Measurements from ENCODE around the gene ZNF407.

ZNF407 gene

DNA sequence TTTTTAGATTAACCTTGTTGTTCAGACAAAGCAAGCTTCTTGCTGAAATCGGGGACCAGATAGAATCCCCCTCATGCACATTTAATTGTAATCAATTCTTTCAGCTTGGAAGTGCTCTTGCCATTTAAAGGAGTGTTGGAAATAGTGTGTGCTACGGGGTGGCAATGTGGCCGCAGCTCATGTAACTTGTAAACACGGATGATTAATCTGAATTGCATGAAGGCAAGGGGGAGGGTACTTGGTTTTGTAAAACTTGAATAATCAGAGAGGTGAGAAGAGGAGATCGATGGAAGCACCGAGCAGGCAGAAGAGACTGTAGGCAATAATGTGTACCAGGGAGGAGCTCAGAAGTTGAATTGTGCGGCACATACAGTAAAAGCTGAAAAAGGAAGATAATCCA is 337.8 kb downstream of the ZNF407 start:
- Histone ChIP-seq H3K27me3 (ENCODE audit: insufficient read depth, poor library complexity, severe bottlenecking) (no peaks in the 10 kb centered on the region), H3K27ac (replicated peaks) (no peak overlapping the region), H3K4me3 (replicated peaks; ENCODE audit: insufficient read depth, low read length) (no peak overlapping the region)
- DNase-seq (ENCODE audit: low read depth in 1 of 2, low spot score in 1 of 2), result no peak
- TF ChIP-seq, protein P1, sequence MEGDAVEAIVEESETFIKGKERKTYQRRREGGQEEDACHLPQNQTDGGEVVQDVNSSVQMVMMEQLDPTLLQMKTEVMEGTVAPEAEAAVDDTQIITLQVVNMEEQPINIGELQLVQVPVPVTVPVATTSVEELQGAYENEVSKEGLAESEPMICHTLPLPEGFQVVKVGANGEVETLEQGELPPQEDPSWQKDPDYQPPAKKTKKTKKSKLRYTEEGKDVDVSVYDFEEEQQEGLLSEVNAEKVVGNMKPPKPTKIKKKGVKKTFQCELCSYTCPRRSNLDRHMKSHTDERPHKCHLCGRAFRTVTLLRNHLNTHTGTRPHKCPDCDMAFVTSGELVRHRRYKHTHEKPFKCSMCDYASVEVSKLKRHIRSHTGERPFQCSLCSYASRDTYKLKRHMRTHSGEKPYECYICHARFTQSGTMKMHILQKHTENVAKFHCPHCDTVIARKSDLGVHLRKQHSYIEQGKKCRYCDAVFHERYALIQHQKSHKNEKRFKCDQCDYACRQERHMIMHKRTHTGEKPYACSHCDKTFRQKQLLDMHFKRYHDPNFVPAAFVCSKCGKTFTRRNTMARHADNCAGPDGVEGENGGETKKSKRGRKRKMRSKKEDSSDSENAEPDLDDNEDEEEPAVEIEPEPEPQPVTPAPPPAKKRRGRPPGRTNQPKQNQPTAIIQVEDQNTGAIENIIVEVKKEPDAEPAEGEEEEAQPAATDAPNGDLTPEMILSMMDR (IDR thresholded peaks at IDR 0.05; ENCODE audit: insufficient read depth, low read length), result no peak
- TF ChIP-seq GABPA (IDR thresholded peaks at IDR 0.05; ENCODE audit: low read depth) (no peak), SPI1 (IDR thresholded peaks at IDR 0.05; ENCODE audit: borderline replicate concordance, low read depth) (no peak), POLR2AphosphoS5 (IDR thresholded peaks at IDR 0.05; ENCODE audit: low read depth) (no peak)
- TF ChIP-seq, protein P2, sequence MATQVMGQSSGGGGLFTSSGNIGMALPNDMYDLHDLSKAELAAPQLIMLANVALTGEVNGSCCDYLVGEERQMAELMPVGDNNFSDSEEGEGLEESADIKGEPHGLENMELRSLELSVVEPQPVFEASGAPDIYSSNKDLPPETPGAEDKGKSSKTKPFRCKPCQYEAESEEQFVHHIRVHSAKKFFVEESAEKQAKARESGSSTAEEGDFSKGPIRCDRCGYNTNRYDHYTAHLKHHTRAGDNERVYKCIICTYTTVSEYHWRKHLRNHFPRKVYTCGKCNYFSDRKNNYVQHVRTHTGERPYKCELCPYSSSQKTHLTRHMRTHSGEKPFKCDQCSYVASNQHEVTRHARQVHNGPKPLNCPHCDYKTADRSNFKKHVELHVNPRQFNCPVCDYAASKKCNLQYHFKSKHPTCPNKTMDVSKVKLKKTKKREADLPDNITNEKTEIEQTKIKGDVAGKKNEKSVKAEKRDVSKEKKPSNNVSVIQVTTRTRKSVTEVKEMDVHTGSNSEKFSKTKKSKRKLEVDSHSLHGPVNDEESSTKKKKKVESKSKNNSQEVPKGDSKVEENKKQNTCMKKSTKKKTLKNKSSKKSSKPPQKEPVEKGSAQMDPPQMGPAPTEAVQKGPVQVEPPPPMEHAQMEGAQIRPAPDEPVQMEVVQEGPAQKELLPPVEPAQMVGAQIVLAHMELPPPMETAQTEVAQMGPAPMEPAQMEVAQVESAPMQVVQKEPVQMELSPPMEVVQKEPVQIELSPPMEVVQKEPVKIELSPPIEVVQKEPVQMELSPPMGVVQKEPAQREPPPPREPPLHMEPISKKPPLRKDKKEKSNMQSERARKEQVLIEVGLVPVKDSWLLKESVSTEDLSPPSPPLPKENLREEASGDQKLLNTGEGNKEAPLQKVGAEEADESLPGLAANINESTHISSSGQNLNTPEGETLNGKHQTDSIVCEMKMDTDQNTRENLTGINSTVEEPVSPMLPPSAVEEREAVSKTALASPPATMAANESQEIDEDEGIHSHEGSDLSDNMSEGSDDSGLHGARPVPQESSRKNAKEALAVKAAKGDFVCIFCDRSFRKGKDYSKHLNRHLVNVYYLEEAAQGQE (IDR thresholded peaks at IDR 0.05; ENCODE audit: insufficient replicate concordance, low read depth), result no peak

DNA sequence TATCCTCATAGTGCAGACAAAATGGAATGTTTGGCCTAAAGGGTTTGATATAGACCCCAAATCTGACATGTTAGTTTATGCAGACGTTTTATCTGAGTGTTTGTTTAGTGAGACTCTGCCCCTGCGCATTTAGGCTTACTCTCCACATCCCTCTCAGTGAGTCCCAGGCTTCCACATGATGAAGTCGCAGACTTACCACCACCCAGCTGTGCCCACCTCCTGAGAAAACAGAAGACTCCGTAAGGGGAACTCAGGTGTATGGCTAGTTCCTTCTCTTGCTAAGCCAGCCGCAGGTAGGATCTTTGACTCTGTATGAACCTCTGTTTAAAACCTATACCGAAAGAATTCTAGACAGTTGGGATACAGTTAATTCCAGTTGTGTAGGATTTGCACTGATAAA is 338.7 kb downstream of the ZNF407 start:
- Histone ChIP-seq H3K27me3 (ENCODE audit: insufficient read depth, poor library complexity, severe bottlenecking) (no peaks in the 10 kb centered on the region), H3K27ac (replicated peaks) (no peak overlapping the region), H3K4me3 (replicated peaks; ENCODE audit: insufficient read depth, low read length) (no peak overlapping the region)
- DNase-seq (ENCODE audit: low read depth in 1 of 2, low spot score in 1 of 2), result no peak
- TF ChIP-seq, protein P1 (IDR thresholded peaks at IDR 0.05; ENCODE audit: insufficient read depth, low read length), result no peak
- TF ChIP-seq POLR2AphosphoS5 (IDR thresholded peaks at IDR 0.05; ENCODE audit: low read depth) (no peak), SPI1 (IDR thresholded peaks at IDR 0.05; ENCODE audit: borderline replicate concordance, low read depth) (no peak), GABPA (IDR thresholded peaks at IDR 0.05; ENCODE audit: low read depth) (no peak)
- TF ChIP-seq, protein P2 (IDR thresholded peaks at IDR 0.05; ENCODE audit: insufficient replicate concordance, low read depth), result no peak

DNA sequence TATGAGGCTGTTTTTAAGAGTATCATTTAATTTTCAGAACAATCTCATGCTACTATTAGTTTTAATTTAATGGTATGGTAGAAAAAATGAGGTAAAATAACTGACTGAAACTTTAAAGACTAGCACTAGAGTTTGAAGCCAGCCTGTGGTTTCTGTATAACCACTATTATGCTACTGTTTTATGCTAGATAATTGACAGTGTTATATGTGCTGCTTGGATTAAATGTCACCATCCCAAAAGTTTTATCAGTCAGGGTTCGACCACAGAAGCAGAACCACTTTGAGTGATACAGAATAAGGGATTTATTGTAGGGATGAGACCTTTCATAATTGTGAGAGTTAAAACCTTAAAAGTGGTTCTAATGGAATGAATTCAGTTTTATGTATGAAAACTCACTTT is 339.6 kb downstream of the ZNF407 start:
- no peak overlapping the region for H3K4me3 ChIP-seq (replicated peaks; ENCODE audit: insufficient read depth, low read length)
- no peak for TF ChIP-seq GABPA (IDR thresholded peaks at IDR 0.05; ENCODE audit: low read depth)
- no peak for TF ChIP-seq POLR2AphosphoS5 (IDR thresholded peaks at IDR 0.05; ENCODE audit: low read depth)
- TF ChIP-seq, protein P2 (IDR thresholded peaks at IDR 0.05; ENCODE audit: insufficient replicate concordance, low read depth), result no peak
- no peak for TF ChIP-seq SPI1 (IDR thresholded peaks at IDR 0.05; ENCODE audit: borderline replicate concordance, low read depth)
- TF ChIP-seq, protein P1 (IDR thresholded peaks at IDR 0.05; ENCODE audit: insufficient read depth, low read length), result no peak
- DNase-seq (ENCODE audit: low read depth in 1 of 2, low spot score in 1 of 2), result no peak
- no peak overlapping the region for H3K27ac ChIP-seq (replicated peaks)
- no peaks in the 10 kb centered on the region for H3K27me3 ChIP-seq (ENCODE audit: insufficient read depth, poor library complexity, severe bottlenecking)
